ENCODE data around the gene GRIK1. TPM values are rescaled to one million over a fixed set of nuclear protein-coding genes. Genes with fewer than 3 reads are reported as not detected.

GRIK1 gene
- total RNA-seq, 4 donors from 2014 or later, result not detected

DNA sequence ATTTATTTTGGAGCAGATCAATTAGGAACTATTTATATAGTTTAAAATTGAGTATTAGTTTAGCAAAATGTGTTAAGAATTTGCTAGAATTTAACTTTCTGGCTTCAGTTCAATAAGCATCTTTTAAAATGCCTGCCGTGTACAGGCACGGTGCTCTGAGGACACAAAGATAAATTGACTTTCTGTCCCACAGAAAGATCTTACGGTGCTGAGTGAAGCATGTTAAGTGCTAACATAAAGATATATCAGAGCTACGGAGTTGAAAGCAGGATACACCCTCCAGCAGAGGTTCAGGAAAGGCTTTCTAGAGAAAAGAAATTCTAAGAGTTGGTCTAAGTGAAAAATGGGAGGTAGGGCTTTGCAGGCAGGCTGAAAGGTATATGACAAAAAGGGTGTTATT, 305.4 kb downstream of the GRIK1 start:
- no peaks in the 10 kb centered on the region for H3K4me1 ChIP-seq
- no peak for TF ChIP-seq POLR2A (IDR thresholded peaks at IDR 0.05)
- no peak for TF ChIP-seq POLR2AphosphoS5 (IDR thresholded peaks at IDR 0.05)
- in situ Hi-C loops (cut with MboI; ENCODE audit: low pct_ligation_motif_present in 1 of 4, low pct_unique_long_range_greater_than_20kb in 1 of 4, low sequenced_read_pairs in 3 of 4) (no loop called here), intact Hi-C loops (cut with DNase I; ENCODE audit: low total_unique reads) (no loop called here)
- no peak overlapping the region for H3K4me3 ChIP-seq
- no peak overlapping the region for H3K27ac ChIP-seq
- no peaks in the 10 kb centered on the region for H3K36me3 ChIP-seq
- no peaks in the 10 kb centered on the region for H3K27me3 ChIP-seq
- no peaks in the 10 kb centered on the region for H3K9me3 ChIP-seq
- DNase-seq, result no peak
- WGBS, 2 donors (ENCODE audit: low coverage in 1 of 2), result 84 to 89% methylated on average over 4 of the region's 4 CpGs

- intact Hi-C loops (cut with DNase I; ENCODE audit: low total_unique reads) (no loop called here), in situ Hi-C loops (cut with MboI; ENCODE audit: low pct_ligation_motif_present in 1 of 4, low pct_unique_long_range_greater_than_20kb in 1 of 4, low sequenced_read_pairs in 3 of 4) (no loop called here)
- 71 to 81% methylated on average over 2 of the region's 2 CpGs for WGBS, 2 donors (ENCODE audit: low coverage in 1 of 2)
- DNase-seq, result no peak
- H3K27ac ChIP-seq, result no peak overlapping the region
- no peak overlapping the region for H3K4me3 ChIP-seq
- H3K36me3 ChIP-seq, result no peaks in the 10 kb centered on the region
- no peaks in the 10 kb centered on the region for H3K27me3 ChIP-seq
- no peak for TF ChIP-seq CTCF (IDR thresholded peaks at IDR 0.05)
- no peaks in the 10 kb centered on the region for H3K4me1 ChIP-seq
- no peaks in the 10 kb centered on the region for H3K9me3 ChIP-seq
These were observed 306.0 kb downstream of the GRIK1 start for GRCh38 chr21:29633756-29634155.

GRCh38 chr21:29630441-29630840, 309.4 kb downstream of the GRIK1 start:
- no peaks in the 10 kb centered on the region for H3K9me3 ChIP-seq
- intact Hi-C loops (cut with DNase I; ENCODE audit: low total_unique reads), result no loop called here
- in situ Hi-C loops (cut with MboI; ENCODE audit: low pct_ligation_motif_present in 1 of 4, low pct_unique_long_range_greater_than_20kb in 1 of 4, low sequenced_read_pairs in 3 of 4), result no loop called here
- WGBS, 2 donors (ENCODE audit: low coverage in 1 of 2), result 66 to 89% methylated on average over 3 of the region's 3 CpGs
- H3K27ac ChIP-seq, result no peak overlapping the region
- H3K4me3 ChIP-seq, result no peak overlapping the region
- no peaks in the 10 kb centered on the region for H3K36me3 ChIP-seq
- no peaks in the 10 kb centered on the region for H3K27me3 ChIP-seq
- DNase-seq, result no peak
- no peak for TF ChIP-seq POLR2A (IDR thresholded peaks at IDR 0.05)
- no peak for TF ChIP-seq EP300 (IDR thresholded peaks at IDR 0.05; ENCODE audit: low read depth)
- no peak for TF ChIP-seq POLR2AphosphoS5 (IDR thresholded peaks at IDR 0.05)
- TF ChIP-seq CTCF (IDR thresholded peaks at IDR 0.05), result no peak
- H3K4me1 ChIP-seq, result no peaks in the 10 kb centered on the region

DNA sequence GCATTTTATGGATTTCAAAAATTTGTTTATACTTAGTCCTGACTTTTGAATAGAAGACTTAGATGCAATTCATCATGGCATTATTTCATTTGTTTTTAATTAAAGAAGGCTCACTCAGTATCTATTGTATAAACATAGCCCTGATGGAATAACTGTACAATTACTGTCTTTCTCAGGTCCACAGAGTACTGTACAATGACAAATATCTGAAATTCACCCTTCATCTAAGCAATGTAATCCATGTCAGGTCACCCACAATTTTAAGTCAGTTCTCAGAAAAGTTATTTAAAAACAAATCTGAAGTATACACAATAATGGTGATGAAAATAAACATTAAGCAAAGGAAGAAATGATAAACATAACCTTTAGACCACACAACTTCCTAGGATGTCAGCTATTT, 311.9 kb downstream of the GRIK1 start:
- Histone ChIP-seq H3K4me3 (no peak overlapping the region), H3K27ac (no peak overlapping the region), H3K9me3 (no peaks in the 10 kb centered on the region), H3K4me1 (no peaks in the 10 kb centered on the region), H3K27me3 (no peaks in the 10 kb centered on the region), H3K36me3 (no peaks in the 10 kb centered on the region)
- in situ Hi-C loops (cut with MboI; ENCODE audit: low pct_ligation_motif_present in 1 of 4, low pct_unique_long_range_greater_than_20kb in 1 of 4, low sequenced_read_pairs in 3 of 4), result no loop called here
- no peak for TF ChIP-seq POLR2A (IDR thresholded peaks at IDR 0.05)
- intact Hi-C loops (cut with DNase I; ENCODE audit: low total_unique reads), result no loop called here
- no peak for DNase-seq

DNA sequence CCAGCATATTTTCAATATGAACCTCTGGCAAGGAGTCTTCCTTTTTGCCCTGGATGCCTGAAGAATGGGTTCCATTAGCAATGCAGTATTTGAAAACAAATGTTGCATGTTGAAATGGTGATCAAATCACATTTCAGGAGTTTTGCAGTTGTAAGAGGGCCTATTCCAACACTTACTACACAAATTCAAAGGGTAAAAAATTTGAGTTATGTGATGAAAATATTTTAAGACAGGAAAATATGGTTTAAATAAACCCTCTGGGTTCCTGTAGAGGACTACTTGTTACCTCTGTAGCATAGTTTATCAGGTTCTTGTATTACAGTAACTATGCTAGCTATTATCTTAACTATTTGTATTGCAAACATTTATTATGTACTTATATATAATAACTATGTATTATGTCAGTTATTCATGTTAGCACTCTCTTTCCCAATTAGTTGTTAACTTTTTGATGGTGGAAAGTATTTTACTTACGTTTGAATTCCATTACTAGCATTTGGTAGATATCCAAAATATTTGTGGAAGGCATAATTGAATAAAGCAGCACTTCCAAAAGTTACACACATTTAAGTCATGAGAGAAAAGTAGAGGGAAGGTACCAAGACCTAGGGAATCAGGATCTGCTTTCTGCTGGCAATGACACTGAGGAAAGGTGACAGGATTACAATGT, 312.9 kb downstream of the GRIK1 start:
- H3K4me1 ChIP-seq, result no peaks in the 10 kb centered on the region
- H3K27me3 ChIP-seq, result no peaks in the 10 kb centered on the region
- H3K4me3 ChIP-seq, result no peak overlapping the region
- H3K9me3 ChIP-seq, result no peaks in the 10 kb centered on the region
- in situ Hi-C loops (cut with MboI; ENCODE audit: low pct_ligation_motif_present in 1 of 4, low pct_unique_long_range_greater_than_20kb in 1 of 4, low sequenced_read_pairs in 3 of 4), result no loop called here
- H3K36me3 ChIP-seq, result no peaks in the 10 kb centered on the region
- intact Hi-C loops (cut with DNase I; ENCODE audit: low total_unique reads), result no loop called here
- WGBS, 2 donors (ENCODE audit: low coverage in 1 of 2), result 63% methylated on average over 1 of the region's 1 CpG
- DNase-seq, result no peak
- TF ChIP-seq POLR2A (IDR thresholded peaks at IDR 0.05) (no peak), POLR2AphosphoS5 (IDR thresholded peaks at IDR 0.05) (no peak), CTCF (IDR thresholded peaks at IDR 0.05) (no peak), EP300 (IDR thresholded peaks at IDR 0.05; ENCODE audit: low read depth) (no peak)
- no peak overlapping the region for H3K27ac ChIP-seq
